Mesodermal cell (in vitro differentiated cells): ENCODE data around the gene SNX9.

ENCODE experiments used
- H3K27ac ChIP-seq: 2 replicates; pipeline ENCODE4 v1.7.0; 2013; ENCODE audit warnings: mild to moderate bottlenecking, low read depth, low read length, moderate library complexity; ENCODE audit not compliant: severe bottlenecking
- H3K36me3 ChIP-seq: 2 replicates; pipeline ENCODE4 v1.7.1; 2013; ENCODE audit warnings: mild to moderate bottlenecking, low read length, moderate library complexity; ENCODE audit not compliant: control insufficient read depth, insufficient read depth
- H3K4me1 ChIP-seq: one replicate; pipeline ENCODE4 v1.7.1; 2013; ENCODE audit warnings: mild to moderate bottlenecking, low read length; ENCODE audit not compliant: insufficient read depth, control insufficient read depth, poor library complexity, severe bottlenecking
- H3K4me3 ChIP-seq: 2 replicates; pipeline ENCODE4 v1.7.0; 2013; ENCODE audit warnings: low read length, control low read depth, mild to moderate bottlenecking; ENCODE audit not compliant: insufficient read depth, poor library complexity, severe bottlenecking; ENCODE audit errors: extremely low read depth
- H3K9me3 ChIP-seq: 2 replicates; pipeline ENCODE4 v1.7.1; 2013; ENCODE audit warnings: mild to moderate bottlenecking, low read length, moderate library complexity; ENCODE audit not compliant: control insufficient read depth
- WGBS, 2 experiments: methylation state at CpG; one replicate each; pipeline ENCODE4 v1.1.5; 2013; ENCODE audit warnings: missing lambda C conversion rate in 2 of 2; ENCODE audit not compliant: insufficient coverage in 2 of 2; 5-methylcytosine and 5-hydroxymethylcytosine counted together

SNX9 gene

GRCh38 chr6:157982563-157983405, 159.7 kb downstream of the SNX9 start:
- no peak overlapping the region for H3K27ac ChIP-seq
- H3K4me3 ChIP-seq: peak overlapping the region; percentile 72
- H3K9me3 ChIP-seq: no peaks in the 10 kb centered on the region
- WGBS, 2 experiments: 63 to 64% methylated on average over 16 of the region's 17 CpGs
- H3K4me1 ChIP-seq: peaks cover 22% of the 10 kb centered on the region
- no peaks in the 10 kb centered on the region for H3K36me3 ChIP-seq

- peak overlapping the region; percentile 72 for H3K4me3 ChIP-seq
- no peaks in the 10 kb centered on the region for H3K9me3 ChIP-seq
- no peak overlapping the region for H3K27ac ChIP-seq
- 80 to 97% methylated on average over 1 to 3 of the region's 9 CpGs for WGBS, 2 experiments
- peaks cover 22% of the 10 kb centered on the region for H3K4me1 ChIP-seq
- H3K36me3 ChIP-seq: no peaks in the 10 kb centered on the region
Measured at GRCh38 chr6:157983406-157984119, 160.5 kb downstream of the SNX9 start.

- peaks cover 22% of the 10 kb centered on the region for H3K4me1 ChIP-seq
- 79 to 83% methylated on average over 3 to 4 of the region's 4 CpGs for WGBS, 2 experiments
Measured at GRCh38 chr6:157984128-157984527, 161.1 kb downstream of the SNX9 start.

GRCh38 chr6:157984686-157985225, 161.7 kb downstream of the SNX9 start:
- H3K27ac ChIP-seq: peak overlapping the region; percentile 54
- H3K36me3 ChIP-seq: no peaks in the 10 kb centered on the region
- no peak overlapping the region for H3K4me3 ChIP-seq
- peaks cover 22% of the 10 kb centered on the region for H3K4me1 ChIP-seq
- no peaks in the 10 kb centered on the region for H3K9me3 ChIP-seq
- 85 to 86% methylated on average over 10 to 12 of the region's 14 CpGs for WGBS, 2 experiments

More at GRCh38 chr6:157984128-157984527, 161.1 kb downstream of the SNX9 start:
- Histone ChIP-seq H3K36me3 (no peaks in the 10 kb centered on the region), H3K27ac (no peak overlapping the region), H3K4me3 (no peak overlapping the region), H3K9me3 (no peaks in the 10 kb centered on the region)

GRCh38 chr6:157985378-157986155, 162.5 kb downstream of the SNX9 start:
- Histone ChIP-seq H3K9me3 (no peaks in the 10 kb centered on the region), H3K4me3 (no peak overlapping the region), H3K36me3 (no peaks in the 10 kb centered on the region), H3K27ac (peak overlapping the region; percentile 54), H3K4me1 (peaks cover 25% of the 10 kb centered on the region)
- WGBS, 2 experiments: 52 to 70% methylated on average over 8 to 10 of the region's 13 CpGs

GRCh38 chr6:157987788-157988699, 165.0 kb downstream of the SNX9 start:
- WGBS, 2 experiments: 86 to 90% methylated on average over 18 to 19 of the region's 20 CpGs
- Histone ChIP-seq H3K9me3 (no peaks in the 10 kb centered on the region), H3K36me3 (peaks cover 9% of the 10 kb centered on the region), H3K4me1 (peaks cover 25% of the 10 kb centered on the region), H3K27ac (no peak overlapping the region), H3K4me3 (no peak overlapping the region)

GRCh38 chr6:157988700-157989063, 165.6 kb downstream of the SNX9 start:
- peaks cover 25% of the 10 kb centered on the region for H3K4me1 ChIP-seq
- no peak overlapping the region for H3K4me3 ChIP-seq
- no peak overlapping the region for H3K27ac ChIP-seq
- H3K36me3 ChIP-seq: peaks cover 9% of the 10 kb centered on the region
- WGBS, 2 experiments: 89 to 93% methylated on average over 7 of the region's 8 CpGs
- H3K9me3 ChIP-seq: no peaks in the 10 kb centered on the region

GRCh38 chr6:157989541-157990289, 166.7 kb downstream of the SNX9 start:
- H3K4me3 ChIP-seq: no peak overlapping the region
- H3K4me1 ChIP-seq: peaks cover 24% of the 10 kb centered on the region
- H3K9me3 ChIP-seq: no peaks in the 10 kb centered on the region
- no peak overlapping the region for H3K27ac ChIP-seq
- H3K36me3 ChIP-seq: peaks cover 9% of the 10 kb centered on the region
- WGBS, 2 experiments: 86 to 87% methylated on average over 21 to 22 of the region's 22 CpGs

GRCh38 chr6:157990321-157991066, 167.4 kb downstream of the SNX9 start:
- Histone ChIP-seq H3K4me3 (no peak overlapping the region), H3K9me3 (no peaks in the 10 kb centered on the region), H3K36me3 (peaks cover 9% of the 10 kb centered on the region), H3K27ac (no peak overlapping the region), H3K4me1 (peaks cover 21% of the 10 kb centered on the region)
- 85 to 92% methylated on average over 12 to 13 of the region's 15 CpGs for WGBS, 2 experiments
